Naive thymus-derived CD4-positive, alpha-beta T cell (primary cell): ENCODE results near the gene NR2F6. TPM values are rescaled to one million over a fixed set of nuclear protein-coding genes. Genes with fewer than 3 reads are reported as not detected.

Experiments
- ATAC-seq: fragments of 150-1000 bp; cut with Tn5 transposase; 2 replicates; pipeline ENCODE4 v1.10.0; 2021; ENCODE audit warnings: mild to moderate bottlenecking, moderate library complexity
- CTCF ChIA-PET: fragments of 350-600 bp; sonication (Branson Sonifier 250); formaldehyde crosslinking; loops from one replicate; lab custom pipeline; 2021; ENCODE audit warnings: antibody characterized with exemption; lab: Charles Lee
- POLR2A ChIA-PET: fragments of 350-600 bp; sonication (Branson Sonifier 250); formaldehyde crosslinking; loops from one replicate; lab custom pipeline; 2021; ENCODE audit warnings: antibody characterized with exemption, inconsistent platforms; lab: Charles Lee
- DNase-seq, 9 donors: peaks; one replicate each; pipeline versions ENCODE4 v3.0.0 to v3.0.0-alpha.2; 2020 to 2022; ENCODE audit warnings: mixed read lengths in 1 of 9
- H3K27ac ChIP-seq: one replicate; pipeline ENCODE4 v1.7.0; 2013; ENCODE audit warnings: mild to moderate bottlenecking, low read depth, low read length, moderate library complexity
- H3K27me3 ChIP-seq, 2 donors: one replicate each; pipeline ENCODE4 v1.7.0; 2013; ENCODE audit warnings: low read length in 2 of 2, mild to moderate bottlenecking in 2 of 2, moderate library complexity in 2 of 2; ENCODE audit not compliant: control insufficient read depth in 2 of 2, insufficient read depth in 2 of 2
- H3K36me3 ChIP-seq, 3 experiments: 1 replicate in 2 of 3; 2 replicates in 1 of 3; pipeline ENCODE4 v1.7.0; 2013; ENCODE audit warnings: low read length in 3 of 3, mild to moderate bottlenecking in 3 of 3, moderate library complexity in 1 of 3; ENCODE audit not compliant: insufficient read depth in 3 of 3, control insufficient read depth in 2 of 3
- H3K4me1 ChIP-seq, 2 donors: one replicate each; pipeline ENCODE4 v1.7.0; 2013; ENCODE audit warnings: low read length in 2 of 2, mild to moderate bottlenecking in 2 of 2, moderate library complexity in 1 of 2; ENCODE audit not compliant: control insufficient read depth in 2 of 2, insufficient read depth in 2 of 2
- H3K4me3 ChIP-seq: 2 replicates; pipeline ENCODE4 v1.7.0; 2013; ENCODE audit warnings: mild to moderate bottlenecking, low read length
- H3K9me3 ChIP-seq, 3 experiments: 1 replicate in 2 of 3; 2 replicates in 1 of 3; pipeline ENCODE4 v1.7.0; 2013; ENCODE audit warnings: low read length in 3 of 3; ENCODE audit not compliant: control insufficient read depth in 2 of 3
- H3K27ac Mint-ChIP-seq, 9 donors: one replicate each; pipeline ENCODE4 v1.8.0; 2020 to 2022; ENCODE audit warnings: mixed read lengths in 9 of 9, mild to moderate bottlenecking in 8 of 9, moderate library complexity in 5 of 9, inconsistent platforms in 2 of 9
- H3K27me3 Mint-ChIP-seq, 5 donors: one replicate each; pipeline ENCODE4 v1.8.0; 2021 to 2022; ENCODE audit warnings: mixed read lengths in 5 of 5, mild to moderate bottlenecking in 1 of 5
- H3K36me3 Mint-ChIP-seq, 5 donors: one replicate each; pipeline ENCODE4 v1.8.0; 2020 to 2022; ENCODE audit warnings: mixed read lengths in 5 of 5, mild to moderate bottlenecking in 3 of 5, inconsistent platforms in 1 of 5
- H3K4me1 Mint-ChIP-seq, 7 donors: one replicate each; pipeline ENCODE4 v1.8.0; 2020 to 2022; ENCODE audit warnings: mixed read lengths in 7 of 7, mild to moderate bottlenecking in 3 of 7, inconsistent platforms in 1 of 7
- H3K4me3 Mint-ChIP-seq, 10 donors: one replicate each; pipeline ENCODE4 v1.8.0; 2020 to 2022; ENCODE audit warnings: mild to moderate bottlenecking in 10 of 10, mixed read lengths in 10 of 10, moderate library complexity in 6 of 10, inconsistent platforms in 2 of 10
- H3K9me3 Mint-ChIP-seq, 11 donors: one replicate each; pipeline ENCODE4 v1.8.0; 2020 to 2022; ENCODE audit warnings: mixed read lengths in 11 of 11, mild to moderate bottlenecking in 4 of 11, inconsistent platforms in 1 of 11, moderate library complexity in 1 of 11
- intact Hi-C, 2 donors: fragments of 100-400 bp; cut with micrococcal nuclease; formaldehyde crosslinking; loops; one replicate each; pipeline ENCODE4 v1.15.1; 2023
- polyA plus RNA-seq, 2 donors: library from polyadenylated mRNA; unstranded; fragments of 300-500 nt; fragmentation: Illumina TruSeq; gene quantifications; one replicate each; pipeline ENCODE4 v1.2.3, GENCODE V29; 2021
- total RNA-seq, 6 experiments: library from RNA in 5 of 6; stranded (reverse) in 5 of 6; gene quantifications; 1 replicate in 5 of 6; 2 replicates in 1 of 6; pipeline ENCODE4 v1.2.3 and lab custom pipeline; 2021 to 2026

Gene NR2F6
- total and polyA plus RNA-seq, 7 experiments from 2014 or later = 1.4 to 7.8 (median 2.7) TPM

DNA sequence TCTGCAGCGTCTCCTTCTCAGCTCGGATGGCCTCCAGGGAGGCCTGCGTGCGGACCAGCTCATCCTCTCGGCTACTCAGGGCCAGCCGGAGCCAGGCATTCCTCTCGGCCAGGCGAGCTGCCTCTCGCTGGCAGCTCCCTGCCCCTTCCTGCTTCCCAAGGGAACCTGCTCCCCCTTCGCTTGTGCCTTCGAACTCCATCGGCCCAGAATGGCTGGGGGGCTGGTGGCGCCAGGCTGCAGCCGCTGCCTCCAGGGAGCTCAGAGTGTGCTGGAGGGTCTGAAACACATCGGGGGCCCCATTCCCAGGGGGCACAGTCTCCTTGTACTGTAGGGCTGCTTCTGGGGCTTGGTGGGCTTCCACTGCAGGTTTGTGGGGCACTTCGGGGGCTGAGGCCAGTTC is 16.8 kb upstream of the NR2F6 start:
- peak overlapping the region in 1 of 9 donors; percentile 48 for H3K27ac Mint-ChIP-seq
- Histone ChIP-seq H3K36me3 (no peaks in the 10 kb centered on the region), H3K4me1 (peaks cover 0 to 10% of the 10 kb centered on the region in 2 donors), H3K27me3 (no peaks in the 10 kb centered on the region), H3K4me3 (no peak overlapping the region), H3K9me3 (no peaks in the 10 kb centered on the region), H3K27ac (no peak overlapping the region)
- H3K27me3 Mint-ChIP-seq = peaks cover 0 to 2% (median 0%) of the 10 kb centered on the region in 5 donors
- peaks cover 0 to 4% (median 0%) of the 10 kb centered on the region in 11 donors for H3K9me3 Mint-ChIP-seq
- H3K36me3 Mint-ChIP-seq = no peaks in the 10 kb centered on the region
- ATAC-seq = no peak
- no peak for DNase-seq
- H3K4me1 Mint-ChIP-seq = peaks cover 6 to 25% (median 19%) of the 10 kb centered on the region in 7 donors
- POLR2A ChIA-PET = no interaction called here
- intact Hi-C loops = no loop called here
- CTCF ChIA-PET = interaction anchor here (0.7 to 6.0 kb wide), 4 partner anchors 20 to 962 kb away, joined by 3 to 36 read pairs (median 6); partner anchors contain the start of gene ANKLE1
- H3K4me3 Mint-ChIP-seq = no peak overlapping the region

DNA sequence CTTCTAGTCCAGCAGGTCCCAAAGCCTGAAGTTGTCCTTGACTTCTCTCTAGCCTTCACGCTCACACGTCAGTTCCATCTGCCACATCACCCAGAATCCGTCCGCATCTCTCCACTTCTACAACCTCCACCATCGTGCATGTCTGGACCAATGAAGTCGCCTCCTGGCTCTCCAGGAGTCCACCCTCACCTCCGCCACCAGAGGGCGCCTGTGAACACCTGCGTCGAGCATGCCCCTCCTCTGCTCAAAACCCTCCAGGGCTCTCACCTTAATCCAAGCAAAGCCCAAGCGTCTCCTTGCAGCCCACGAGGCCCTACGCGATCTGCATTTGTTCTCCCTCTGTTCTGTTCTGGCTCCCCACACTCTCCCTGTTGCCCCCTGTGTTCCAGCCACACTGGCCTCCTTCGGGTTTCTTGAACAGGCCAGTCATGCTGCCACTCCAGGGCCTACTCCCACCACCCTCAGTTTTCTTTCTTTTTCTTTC is 15.2 kb upstream of the NR2F6 start:
- no peaks in the 10 kb centered on the region for H3K9me3 ChIP-seq
- peaks cover 0 to 10% of the 10 kb centered on the region in 2 donors for H3K4me1 ChIP-seq
- Mint-ChIP-seq H3K27me3 (no peaks in the 10 kb centered on the region), H3K4me3 (no peak overlapping the region), H3K36me3 (no peaks in the 10 kb centered on the region), H3K4me1 (peaks cover 5 to 14% (median 13%) of the 10 kb centered on the region in 7 donors), H3K27ac (peak overlapping the region in 3 of 9 donors; percentile 2 to 82 (median 24)), H3K9me3 (no peaks in the 10 kb centered on the region)
- H3K27me3 ChIP-seq = no peaks in the 10 kb centered on the region
- ChIA-PET CTCF (interaction anchor here (0.6 to 6.0 kb wide), 9 partner anchors 22 to 894 kb away, joined by 3 to 36 read pairs (median 3); partner anchors contain the start of gene ANKLE1), POLR2A (interaction anchor here (3.5 kb wide), 1 partner anchor 21 kb away, joined by 11 read pairs; the partner anchor contains the start of gene ANKLE1)
- intact Hi-C loops = loop anchor here (1.0 to 2.0 kb wide), 6 partner anchors 14 to 194 kb away; no protein-coding TSS in a partner anchor
- ATAC-seq = peak; percentile 100
- H3K27ac ChIP-seq = no peak overlapping the region
- peak; percentile 76 to 90 (median 86) for DNase-seq
- H3K36me3 ChIP-seq = no peaks in the 10 kb centered on the region
- no peak overlapping the region for H3K4me3 ChIP-seq

DNA sequence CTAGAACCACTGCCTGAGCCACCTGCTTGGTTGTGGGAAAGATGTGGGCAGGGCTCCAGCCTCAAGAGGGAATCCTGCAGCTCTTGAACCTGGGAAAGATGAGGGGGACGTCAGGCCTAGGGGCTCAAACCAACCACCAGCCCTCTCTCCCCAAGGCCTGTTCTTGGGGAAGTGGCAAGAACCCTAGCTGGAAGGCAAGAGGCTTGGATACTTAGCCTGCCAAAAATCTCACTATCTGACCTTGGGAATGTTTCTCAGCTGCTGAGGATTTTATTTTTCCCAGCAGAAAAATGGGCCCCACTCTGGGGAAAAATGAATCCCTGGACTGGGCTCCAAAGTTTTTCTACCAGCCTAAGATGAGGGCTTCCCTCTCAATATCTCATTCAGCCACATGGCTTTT is 14.2 kb upstream of the NR2F6 start:
- POLR2A ChIA-PET = interaction anchor here (0.6 to 3.5 kb wide), 5 partner anchors 12 to 111 kb away, joined by 3 to 11 read pairs (median 3); partner anchors contain the start of gene ANKLE1
- H3K27me3 Mint-ChIP-seq = no peaks in the 10 kb centered on the region

DNA sequence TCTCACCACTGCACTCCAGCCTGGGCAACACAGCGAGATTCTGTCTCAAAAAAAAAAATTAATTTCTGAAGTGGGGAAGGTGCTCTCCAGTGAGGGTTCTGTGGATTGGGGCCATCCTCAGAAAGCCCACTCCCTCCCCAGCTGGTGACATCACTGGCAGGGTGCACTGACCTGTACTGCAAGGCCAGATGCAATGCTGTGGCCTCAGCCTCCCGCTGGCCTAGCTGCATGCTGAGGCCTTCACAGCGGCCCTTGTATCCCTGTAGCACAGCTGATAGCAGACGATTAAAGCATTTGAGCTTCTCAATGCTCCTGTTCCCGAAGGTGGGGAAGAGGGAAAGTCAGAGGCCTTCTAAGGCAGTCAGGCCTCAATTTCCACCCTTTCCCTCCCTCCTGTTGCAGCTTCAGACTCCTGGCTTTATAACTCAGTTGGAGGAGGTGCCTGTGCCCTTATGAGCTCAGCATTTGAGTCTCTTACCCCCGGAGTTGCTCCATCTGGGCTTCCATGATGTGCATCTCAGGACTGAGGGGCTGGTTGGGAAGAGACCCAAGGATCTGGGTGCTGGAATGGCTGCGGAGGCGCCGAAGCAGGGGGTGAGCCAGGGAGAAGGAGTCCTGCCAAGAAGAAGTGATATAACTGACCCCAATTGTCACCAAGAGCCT is 13.5 kb upstream of the NR2F6 start:
- no peak overlapping the region for H3K27ac ChIP-seq
- H3K4me3 ChIP-seq = no peak overlapping the region
- ChIA-PET CTCF (interaction anchor here (0.8 to 6.0 kb wide), 9 partner anchors 9 to 193 kb away, joined by 3 to 36 read pairs (median 3); partner anchors contain the start of gene ANKLE1), POLR2A (interaction anchor here (0.6 to 3.5 kb wide), 6 partner anchors 8 to 112 kb away, joined by 3 to 11 read pairs (median 5); partner anchors contain the start of genes ANKLE1 and BABAM1)
- no peaks in the 10 kb centered on the region for H3K36me3 ChIP-seq
- H3K27me3 Mint-ChIP-seq = no peaks in the 10 kb centered on the region
- no peaks in the 10 kb centered on the region for H3K36me3 Mint-ChIP-seq
- H3K9me3 Mint-ChIP-seq = no peaks in the 10 kb centered on the region
- intact Hi-C loops = no loop called here
- no peaks in the 10 kb centered on the region for H3K27me3 ChIP-seq
- no peaks in the 10 kb centered on the region for H3K9me3 ChIP-seq
- H3K4me1 ChIP-seq = no peaks in the 10 kb centered on the region
- ATAC-seq (no peak), DNase-seq (no peak)
- peaks cover 4 to 8% (median 6%) of the 10 kb centered on the region in 7 donors for H3K4me1 Mint-ChIP-seq
- H3K27ac Mint-ChIP-seq = no peak overlapping the region
- H3K4me3 Mint-ChIP-seq = no peak overlapping the region

More for the DNA sequence above, 14.2 kb upstream of the NR2F6 start:
- H3K4me3 Mint-ChIP-seq = no peak overlapping the region
- H3K9me3 ChIP-seq = no peaks in the 10 kb centered on the region
- H3K4me3 ChIP-seq = no peak overlapping the region
- intact Hi-C loops = loop anchor here (1.0 to 2.0 kb wide), 3 partner anchors 13 to 131 kb away; no protein-coding TSS in a partner anchor
- no peaks in the 10 kb centered on the region for H3K9me3 Mint-ChIP-seq
- ATAC-seq (no peak), DNase-seq (no peak)
- H3K36me3 ChIP-seq = no peaks in the 10 kb centered on the region
- CTCF ChIA-PET = interaction anchor here (0.6 to 6.0 kb wide), 10 partner anchors 23 to 893 kb away, joined by 3 to 36 read pairs (median 3); partner anchors contain the start of gene ANKLE1
- no peaks in the 10 kb centered on the region for H3K27me3 ChIP-seq
- peaks cover 0 to 6% of the 10 kb centered on the region in 2 donors for H3K4me1 ChIP-seq
- no peak overlapping the region for H3K27ac Mint-ChIP-seq
- peaks cover 5 to 14% (median 13%) of the 10 kb centered on the region in 7 donors for H3K4me1 Mint-ChIP-seq
- no peak overlapping the region for H3K27ac ChIP-seq
- H3K36me3 Mint-ChIP-seq = no peaks in the 10 kb centered on the region

DNA sequence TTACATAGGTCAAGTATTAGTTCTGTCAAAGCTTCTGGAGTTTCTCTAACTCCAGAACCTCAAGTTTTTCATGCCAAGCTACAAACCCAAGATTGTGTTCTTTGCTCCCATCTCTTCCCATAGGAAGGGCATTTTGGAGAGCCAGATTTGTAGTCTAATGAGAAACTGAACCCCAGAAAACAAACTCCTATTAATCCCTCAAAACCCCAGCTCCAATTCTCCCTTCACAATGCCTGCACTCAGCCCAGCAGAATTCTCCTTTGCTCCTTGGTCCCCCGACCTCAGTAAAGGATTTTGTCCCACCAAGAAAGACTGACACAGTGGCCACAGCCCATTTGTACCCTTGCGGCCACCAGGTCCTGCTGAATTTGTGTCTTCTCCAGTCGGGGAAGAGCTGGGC is 10.4 kb upstream of the NR2F6 start:
- Mint-ChIP-seq H3K36me3 (no peaks in the 10 kb centered on the region), H3K27me3 (no peaks in the 10 kb centered on the region), H3K4me1 (peaks cover 4 to 7% (median 5%) of the 10 kb centered on the region in 7 donors), H3K27ac (no peak overlapping the region), H3K4me3 (no peak overlapping the region), H3K9me3 (no peaks in the 10 kb centered on the region)
- H3K4me3 ChIP-seq = no peak overlapping the region
- no peak for DNase-seq
- no peaks in the 10 kb centered on the region for H3K9me3 ChIP-seq
- H3K36me3 ChIP-seq = no peaks in the 10 kb centered on the region
- no peak overlapping the region for H3K27ac ChIP-seq
- ATAC-seq = no peak
- no peaks in the 10 kb centered on the region for H3K27me3 ChIP-seq
- intact Hi-C loops = no loop called here
- ChIA-PET CTCF (interaction anchor here (1.3 kb wide), 1 partner anchor 27 kb away, joined by 3 read pairs; no protein-coding TSS in a partner anchor), POLR2A (interaction anchor here (0.6 to 1.4 kb wide), 3 partner anchors 10 to 79 kb away, joined by 3 to 8 read pairs (median 3); partner anchors contain the start of gene BABAM1)
- H3K4me1 ChIP-seq = no peaks in the 10 kb centered on the region

DNA sequence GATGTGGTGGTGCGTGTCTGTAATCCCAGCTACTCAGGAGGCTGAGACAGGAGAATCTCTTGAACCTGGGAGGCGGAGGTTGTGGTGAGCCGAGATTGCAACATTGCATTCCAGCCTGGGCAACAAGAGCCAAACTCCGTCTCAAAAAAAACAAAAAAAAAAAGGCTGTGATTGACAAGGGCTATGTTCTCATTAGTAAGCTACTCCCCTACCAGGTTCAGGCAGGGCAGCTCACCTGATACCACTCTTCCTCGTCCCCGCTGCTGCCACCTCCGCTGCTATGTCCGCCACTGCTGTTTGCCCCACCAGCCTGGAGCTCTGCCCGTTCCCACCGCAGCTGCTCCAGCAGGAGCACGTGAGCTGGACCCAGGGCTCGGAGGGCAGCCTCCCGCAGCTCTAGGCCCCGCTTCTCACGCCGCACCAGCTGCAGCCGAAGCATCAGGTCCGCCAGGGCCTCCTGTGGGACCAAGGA is 9.5 kb upstream of the NR2F6 start:
- no peak for ATAC-seq
- no peaks in the 10 kb centered on the region for H3K9me3 Mint-ChIP-seq
- intact Hi-C loops = no loop called here

More for the DNA sequence above, 9.5 kb upstream of the NR2F6 start:
- Mint-ChIP-seq H3K36me3 (no peaks in the 10 kb centered on the region), H3K27ac (no peak overlapping the region), H3K4me3 (no peak overlapping the region), H3K27me3 (no peaks in the 10 kb centered on the region), H3K4me1 (no peaks in the 10 kb centered on the region)
- Histone ChIP-seq H3K27ac (no peak overlapping the region), H3K4me1 (no peaks in the 10 kb centered on the region), H3K27me3 (no peaks in the 10 kb centered on the region), H3K9me3 (no peaks in the 10 kb centered on the region), H3K36me3 (no peaks in the 10 kb centered on the region), H3K4me3 (no peak overlapping the region)
- ChIA-PET POLR2A (interaction anchor here (0.6 to 1.0 kb wide), 3 partner anchors 19 to 178 kb away, joined by 3 to 4 read pairs (median 3); partner anchors contain the start of gene OCEL1), CTCF (interaction anchor here (0.6 to 1.3 kb wide), 2 partner anchors 28 to 130 kb away, joined by 3 to 5 read pairs; no protein-coding TSS in a partner anchor)
- no peak for DNase-seq
